ENCODE measurements around the gene NKIRAS2. TPM values are rescaled to one million over a fixed set of nuclear protein-coding genes. Genes with fewer than 3 reads are reported as not detected.

The NKIRAS2 gene
- total RNA-seq, 1 experiment from 2014 or later, result 22.4 TPM

- no TSS peak for BruUV-seq (replicated peaks)
- H3K27me3 ChIP-seq (ENCODE audit: control insufficient read depth, insufficient read depth, low read length), result no peaks in the 10 kb centered on the region
- no peak for DNase-seq (ENCODE audit: low read depth, low spot score)
- in situ Hi-C loops (cut with HindIII; ENCODE audit: low pct_unique_long_range_greater_than_20kb, low sequenced_read_pairs) (no loop called here), intact Hi-C loops (cut with micrococcal nuclease; ENCODE audit: unreplicated experiment) (no loop called here)
- H3K9me3 ChIP-seq (ENCODE audit: control insufficient read depth, insufficient read depth, low read depth, low read length), result no peaks in the 10 kb centered on the region
- no peak overlapping the region for H3K4me3 ChIP-seq (ENCODE audit: low read depth in 2 of 2, low read length in 2 of 2)
- ChIA-PET CTCF (no interaction called here), POLR2A (no interaction called here)
- H3K4me1 ChIP-seq (ENCODE audit: control insufficient read depth, insufficient read depth, low read length), result peaks cover 17% of the 10 kb centered on the region
- TF ChIP-seq CTCF (IDR thresholded peaks at IDR 0.05) (no peak), TCF7L2 (IDR thresholded peaks at IDR 0.05; ENCODE audit: low read depth, low read length) (no peak), POLR2AphosphoS5 (IDR thresholded peaks at IDR 0.05; ENCODE audit: low read depth, low read length) (no peak), SIN3A (IDR thresholded peaks at IDR 0.05; ENCODE audit: borderline replicate concordance, insufficient read depth, low read depth, low read length) (no peak)
- TF ChIP-seq, protein P1, sequence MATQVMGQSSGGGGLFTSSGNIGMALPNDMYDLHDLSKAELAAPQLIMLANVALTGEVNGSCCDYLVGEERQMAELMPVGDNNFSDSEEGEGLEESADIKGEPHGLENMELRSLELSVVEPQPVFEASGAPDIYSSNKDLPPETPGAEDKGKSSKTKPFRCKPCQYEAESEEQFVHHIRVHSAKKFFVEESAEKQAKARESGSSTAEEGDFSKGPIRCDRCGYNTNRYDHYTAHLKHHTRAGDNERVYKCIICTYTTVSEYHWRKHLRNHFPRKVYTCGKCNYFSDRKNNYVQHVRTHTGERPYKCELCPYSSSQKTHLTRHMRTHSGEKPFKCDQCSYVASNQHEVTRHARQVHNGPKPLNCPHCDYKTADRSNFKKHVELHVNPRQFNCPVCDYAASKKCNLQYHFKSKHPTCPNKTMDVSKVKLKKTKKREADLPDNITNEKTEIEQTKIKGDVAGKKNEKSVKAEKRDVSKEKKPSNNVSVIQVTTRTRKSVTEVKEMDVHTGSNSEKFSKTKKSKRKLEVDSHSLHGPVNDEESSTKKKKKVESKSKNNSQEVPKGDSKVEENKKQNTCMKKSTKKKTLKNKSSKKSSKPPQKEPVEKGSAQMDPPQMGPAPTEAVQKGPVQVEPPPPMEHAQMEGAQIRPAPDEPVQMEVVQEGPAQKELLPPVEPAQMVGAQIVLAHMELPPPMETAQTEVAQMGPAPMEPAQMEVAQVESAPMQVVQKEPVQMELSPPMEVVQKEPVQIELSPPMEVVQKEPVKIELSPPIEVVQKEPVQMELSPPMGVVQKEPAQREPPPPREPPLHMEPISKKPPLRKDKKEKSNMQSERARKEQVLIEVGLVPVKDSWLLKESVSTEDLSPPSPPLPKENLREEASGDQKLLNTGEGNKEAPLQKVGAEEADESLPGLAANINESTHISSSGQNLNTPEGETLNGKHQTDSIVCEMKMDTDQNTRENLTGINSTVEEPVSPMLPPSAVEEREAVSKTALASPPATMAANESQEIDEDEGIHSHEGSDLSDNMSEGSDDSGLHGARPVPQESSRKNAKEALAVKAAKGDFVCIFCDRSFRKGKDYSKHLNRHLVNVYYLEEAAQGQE (IDR thresholded peaks at IDR 0.05; ENCODE audit: insufficient read depth in 1 of 2, low read depth in 2 of 2, low read length in 1 of 2), result no peak
- H3K27ac ChIP-seq (ENCODE audit: low read length), result no peak overlapping the region
- no peak for ATAC-seq
- no peaks in the 10 kb centered on the region for H3K36me3 ChIP-seq (ENCODE audit: control insufficient read depth, insufficient read depth, low read length)
These were observed 43.6 kb upstream of the NKIRAS2 start for GRCh38 chr17:41976142-41976768.

DNA sequence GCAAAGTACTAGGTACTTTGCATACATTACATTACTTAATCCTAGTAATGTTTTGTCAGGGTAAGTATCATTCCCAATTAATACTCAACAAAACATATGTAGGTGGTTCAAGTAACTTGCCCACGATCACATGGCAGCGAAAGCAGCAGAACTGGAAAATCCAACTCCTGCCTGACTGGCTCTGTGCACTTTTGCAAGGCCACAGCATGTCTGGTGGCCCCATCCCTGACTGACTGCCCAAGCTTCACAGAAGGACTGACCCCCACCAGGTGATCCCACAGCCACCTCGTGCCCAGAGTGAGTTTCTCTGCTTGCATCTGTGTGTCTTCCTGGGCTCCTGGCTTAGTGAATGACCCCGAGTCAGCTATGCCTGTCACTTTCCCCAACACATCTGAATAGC lies 41.9 kb upstream of the NKIRAS2 start:
- H3K9me3 ChIP-seq (ENCODE audit: control insufficient read depth, insufficient read depth, low read depth, low read length), result no peaks in the 10 kb centered on the region
- DNase-seq (ENCODE audit: low read depth, low spot score) (no peak), ATAC-seq (no peak)
- peaks cover 3% of the 10 kb centered on the region; the same call in 1 of the 2 replicates for H3K36me3 ChIP-seq (ENCODE audit: control insufficient read depth, insufficient read depth, low read length)
- no peak for TF ChIP-seq CTCF (IDR thresholded peaks at IDR 0.05)
- TF ChIP-seq SIN3A (IDR thresholded peaks at IDR 0.05; ENCODE audit: borderline replicate concordance, insufficient read depth, low read depth, low read length), result no peak
- TF ChIP-seq TCF7L2 (IDR thresholded peaks at IDR 0.05; ENCODE audit: low read depth, low read length), result no peak
- TF ChIP-seq, protein P1 (IDR thresholded peaks at IDR 0.05; ENCODE audit: insufficient read depth in 1 of 2, low read depth in 2 of 2, low read length in 1 of 2), result no peak
- no peak for TF ChIP-seq POLR2AphosphoS5 (IDR thresholded peaks at IDR 0.05; ENCODE audit: low read depth, low read length)
- ChIA-PET CTCF (no interaction called here), POLR2A (no interaction called here)
- in situ Hi-C loops (cut with HindIII; ENCODE audit: low pct_unique_long_range_greater_than_20kb, low sequenced_read_pairs) (no loop called here), intact Hi-C loops (cut with micrococcal nuclease; ENCODE audit: unreplicated experiment) (no loop called here)
- BruUV-seq (replicated peaks), result no TSS peak
- H3K27ac ChIP-seq (ENCODE audit: low read length), result no peak overlapping the region
- H3K4me3 ChIP-seq (ENCODE audit: low read depth in 2 of 2, low read length in 2 of 2), result no peak overlapping the region
- H3K27me3 ChIP-seq (ENCODE audit: control insufficient read depth, insufficient read depth, low read length), result no peaks in the 10 kb centered on the region
- peaks cover 7% of the 10 kb centered on the region for H3K4me1 ChIP-seq (ENCODE audit: control insufficient read depth, insufficient read depth, low read length)
